ENCODE measurements around the gene SYTL3. TPM values are rescaled to one million over a fixed set of nuclear protein-coding genes. Genes with fewer than 3 reads are reported as not detected.

The SYTL3 gene, protein sequence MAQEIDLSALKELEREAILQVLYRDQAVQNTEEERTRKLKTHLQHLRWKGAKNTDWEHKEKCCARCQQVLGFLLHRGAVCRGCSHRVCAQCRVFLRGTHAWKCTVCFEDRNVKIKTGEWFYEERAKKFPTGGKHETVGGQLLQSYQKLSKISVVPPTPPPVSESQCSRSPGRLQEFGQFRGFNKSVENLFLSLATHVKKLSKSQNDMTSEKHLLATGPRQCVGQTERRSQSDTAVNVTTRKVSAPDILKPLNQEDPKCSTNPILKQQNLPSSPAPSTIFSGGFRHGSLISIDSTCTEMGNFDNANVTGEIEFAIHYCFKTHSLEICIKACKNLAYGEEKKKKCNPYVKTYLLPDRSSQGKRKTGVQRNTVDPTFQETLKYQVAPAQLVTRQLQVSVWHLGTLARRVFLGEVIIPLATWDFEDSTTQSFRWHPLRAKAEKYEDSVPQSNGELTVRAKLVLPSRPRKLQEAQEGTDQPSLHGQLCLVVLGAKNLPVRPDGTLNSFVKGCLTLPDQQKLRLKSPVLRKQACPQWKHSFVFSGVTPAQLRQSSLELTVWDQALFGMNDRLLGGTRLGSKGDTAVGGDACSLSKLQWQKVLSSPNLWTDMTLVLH
- 0.99 and 1.5 TPM in 2 replicates for total RNA-seq

DNA sequence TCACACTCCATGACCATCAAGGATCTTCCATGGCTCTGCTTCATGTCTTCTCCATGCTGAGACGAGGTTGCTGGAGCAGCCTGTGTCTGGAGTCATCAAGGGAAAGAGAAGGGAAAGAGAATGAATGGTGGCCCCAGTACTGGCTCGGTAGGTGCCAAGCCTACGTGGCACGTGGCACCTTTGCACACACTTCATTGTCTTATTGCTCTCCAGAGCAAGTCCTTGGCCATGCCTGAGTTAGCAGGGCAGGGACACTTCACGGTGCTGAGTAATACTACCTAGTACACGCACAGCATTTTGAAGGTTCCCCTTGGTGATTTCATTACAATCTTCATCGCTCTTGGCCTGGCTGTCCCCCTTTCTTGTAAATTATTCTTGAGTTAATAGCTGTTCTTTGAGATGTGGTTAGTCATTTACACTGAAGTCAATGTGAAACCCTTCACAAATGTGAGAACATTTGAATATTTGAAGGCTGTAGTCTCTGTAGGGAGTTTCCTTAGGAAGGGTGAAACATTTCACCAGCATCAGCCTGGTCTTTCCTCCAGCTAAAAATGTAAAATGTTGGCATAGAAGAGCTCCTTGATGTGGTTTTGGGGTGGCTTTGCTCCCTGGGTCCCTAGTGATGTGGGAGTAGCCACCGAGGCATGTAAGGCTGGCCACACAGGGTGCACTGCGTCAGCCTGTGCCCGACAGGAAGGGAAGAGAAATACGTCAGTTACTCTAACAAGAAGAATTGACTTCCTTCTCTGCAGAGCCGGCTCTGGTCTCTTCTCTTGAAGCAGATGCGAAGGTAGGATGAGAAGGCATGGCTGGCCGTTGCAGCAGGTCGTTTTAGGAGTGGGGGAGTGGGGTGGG, at the start of gene SYTL3:
TSS of gene SYTL3 (plus strand) at position 766 of the 855 bp plus-strand sequence. CDS start 13,215 bp downstream, outside the sequence.

DNA sequence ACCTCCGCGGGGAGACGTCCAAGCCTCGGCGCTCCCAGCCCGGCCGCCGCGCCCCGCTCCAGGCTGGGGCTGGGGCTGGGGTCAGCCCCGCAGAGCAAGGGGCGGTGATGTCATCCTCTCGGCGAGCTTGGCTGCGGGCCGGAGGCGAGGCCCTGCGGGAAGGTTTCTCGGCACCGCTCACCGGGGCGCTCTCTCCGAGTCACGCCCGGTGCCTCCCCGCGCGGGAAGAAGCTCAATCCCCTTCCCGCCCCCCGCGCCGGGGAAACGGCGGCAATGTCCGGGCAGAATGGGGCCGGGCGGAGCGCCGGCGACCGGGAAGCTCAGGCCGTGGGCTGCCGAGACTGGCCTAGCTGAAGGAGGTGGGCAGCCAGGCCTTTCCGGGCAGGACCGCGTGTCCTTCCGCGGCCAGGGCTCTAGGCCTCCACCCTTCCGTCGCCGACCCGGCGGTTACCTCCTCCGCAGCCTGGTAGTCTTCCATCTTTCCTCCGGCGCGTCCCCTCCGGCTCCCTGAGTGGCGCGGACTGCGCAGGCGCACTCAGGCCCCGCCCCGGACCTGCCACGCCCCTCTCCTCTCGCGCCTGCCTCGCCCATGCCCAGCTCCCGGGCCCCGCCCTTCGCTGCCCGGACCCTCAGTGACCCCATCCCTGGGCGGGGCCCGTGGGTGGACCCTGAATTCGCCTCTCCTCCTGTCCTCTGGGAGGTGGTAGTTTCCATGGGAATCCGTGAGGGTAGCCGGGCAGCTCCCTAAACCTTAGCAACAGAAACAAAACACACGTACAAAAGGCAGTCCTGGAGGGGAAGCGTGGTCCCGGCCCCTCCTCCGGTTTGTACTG, 5.4 kb upstream of the SYTL3 start, which contains the start of gene DYNLT1:
TSS of gene DYNLT1 (minus strand) at position 513 of the 833 bp plus-strand sequence. CDS start at position 478, 35 bp downstream.

Other genes starting within 250 kb of the SYTL3 start
- gene TMEM181, start 90.0 kb upstream of the SYTL3 start, total RNA-seq = 13.4 and 18.3 TPM in 2 replicates
- gene DYNLT1, start 5.3 kb upstream of the SYTL3 start, total RNA-seq = 142 and 149 TPM in 2 replicates
- 219 and 247 TPM in 2 replicates for gene EZR, start 169.3 kb downstream of the SYTL3 start, total RNA-seq